GM12873 (cell line): ENCODE results near the gene CUEDC2.

Experiments
- CTCF ChIP-seq: IDR thresholded peaks from 2 replicates; pipeline ENCODE4 v1.5.1; 2012; ENCODE audit warnings: low read depth, mild to moderate bottlenecking, moderate library complexity, low read length, control low read depth; ENCODE audit not compliant: insufficient read depth; ENCODE audit errors: missing control alignments

CUEDC2 gene

GRCh38 chr10:102405632-102406031 is 26.7 kb downstream of the CUEDC2 start:
- no peak for TF ChIP-seq CTCF

- no peak for TF ChIP-seq CTCF
These were observed 27.2 kb downstream of the CUEDC2 start for GRCh38 chr10:102405108-102405571.

- TF ChIP-seq CTCF, result no peak
These were observed 27.8 kb downstream of the CUEDC2 start for GRCh38 chr10:102404361-102405107.

- no peak for TF ChIP-seq CTCF
These were observed 29.3 kb downstream of the CUEDC2 start for GRCh38 chr10:102403115-102403514.

GRCh38 chr10:102402512-102402896 is 29.9 kb downstream of the CUEDC2 start:
- no peak for TF ChIP-seq CTCF

- TF ChIP-seq CTCF, result no peak
These were observed 30.5 kb downstream of the CUEDC2 start for GRCh38 chr10:102401735-102402511.

- TF ChIP-seq CTCF, result no peak
These were observed 31.1 kb downstream of the CUEDC2 start for GRCh38 chr10:102401342-102401654.
